A549 (cell line): ENCODE results near the gene UBB. TPM values are rescaled to one million over a fixed set of nuclear protein-coding genes. Genes with fewer than 3 reads are reported as not detected.
A peak's percentile ranks its signal among the peaks of the same experiment; 100 is the strongest.

Experiments used
- ATAC-seq, 2 experiments: fragments of 200-7000 bp in 1 of 2; fragments of >200 bp in 1 of 2; cut with Nextera tagmentation in 1 of 2; cut with Tn5 transposase in 1 of 2; 3 replicates each; pipeline versions ENCODE4 v1.8.0 to v1.9.1; 2018 to 2020; ENCODE audit warnings: mild to moderate bottlenecking in 1 of 2, moderate library complexity in 1 of 2
- CTCF ChIA-PET: fragments of 300-600 bp; sonication (Branson Sonifier 250); formaldehyde crosslinking; extraction: SDS; loops from one replicate; lab custom pipeline; 2021; ENCODE audit warnings: antibody characterized with exemption, inconsistent platforms; lab: Yijun Ruan, JAX
- POLR2A ChIA-PET: fragments of 350-600 bp; formaldehyde crosslinking; extraction: SDS; loops from one replicate; lab custom pipeline; 2021; ENCODE audit warnings: antibody characterized with exemption, inconsistent platforms; lab: Yijun Ruan, JAX
- DNase-seq, 2 experiments: peaks; one replicate each; pipeline versions ENCODE4 v3.0.0 to v3.0.0-alpha.2; 2011 to 2016; ENCODE audit warnings: low read depth in 1 of 2, low spot score in 1 of 2
- FAIRE-seq: peaks from 2 replicates; lab custom pipeline; 2011; peaks lifted over from hg19 to GRCh38; lab: Jason Lieb, UNC
- H3K27ac ChIP-seq, 2 experiments: fragments of >200 bp; sonication (Bioruptor Twin); formaldehyde crosslinking; 3 replicates each; pipeline ENCODE4 v1.5.1; 2016 to 2017
- H3K4me1 ChIP-seq: fragments of >200 bp; sonication (Bioruptor Twin); formaldehyde crosslinking; 3 replicates; pipeline ENCODE4 v1.6.1; 2016
- H3K4me2 ChIP-seq: fragments of >200 bp; sonication (Bioruptor Twin); formaldehyde crosslinking; 3 replicates; pipeline ENCODE4 v1.6.1; 2016
- H3K4me3 ChIP-seq: fragments of >200 bp; sonication (Bioruptor Twin); formaldehyde crosslinking; 3 replicates; pipeline ENCODE4 v1.5.1; 2016
- H3K9me3 ChIP-seq: fragments of >200 bp; sonication (Bioruptor Twin); formaldehyde crosslinking; 3 replicates; pipeline ENCODE4 v1.6.1; 2016
- CBX2 ChIP-seq: fragments of 200-600 bp; sonication (generic); IDR thresholded peaks from 2 replicates; pipeline ENCODE4 v1.6.1; 2016; ENCODE audit warnings: low read depth, mild to moderate bottlenecking, borderline replicate concordance
- CBX8 ChIP-seq: fragments of 200-600 bp; sonication (generic); IDR thresholded peaks from 2 replicates; pipeline ENCODE4 v1.6.1; 2016
- CHD2 ChIP-seq: fragments of 150-350 bp; IDR thresholded peaks from 2 replicates; pipeline ENCODE4 v1.6.1; 2014; ENCODE audit warnings: low read length; ENCODE audit not compliant: partially characterized antibody
- EHMT2 ChIP-seq: fragments of 200-600 bp; sonication (generic); IDR thresholded peaks from 2 replicates; pipeline ENCODE4 v1.6.1; 2016; ENCODE audit warnings: antibody characterized with exemption, low read depth, mild to moderate bottlenecking, moderate library complexity
- EP300 ChIP-seq, 2 experiments: fragments of >200 bp; sonication (Bioruptor Twin); formaldehyde crosslinking; IDR thresholded peaks; 2 replicates in 1 of 2; 3 replicates in 1 of 2; pipeline ENCODE4 v1.6.1; 2016 to 2017
- FOSB ChIP-seq: fragments of 250-450 bp; sonication (Bioruptor Pico); IDR thresholded peaks from 2 replicates; pipeline ENCODE4 v1.5.0; 2020; ENCODE audit warnings: mild to moderate bottlenecking, moderate library complexity
- HDAC2 ChIP-seq: fragments of 200-600 bp; sonication (generic); IDR thresholded peaks from 2 replicates; pipeline ENCODE4 v1.6.1; 2016
- HOXA7 ChIP-seq: fragments of 250-450 bp; sonication (Bioruptor Pico); IDR thresholded peaks from 2 replicates; pipeline ENCODE4 v1.5.0; 2020; ENCODE audit warnings: mild to moderate bottlenecking, moderate library complexity
- KDM5A ChIP-seq: fragments of 200-600 bp; sonication (generic); IDR thresholded peaks from 2 replicates; pipeline ENCODE4 v1.6.1; 2016; ENCODE audit warnings: antibody characterized with exemption, mild to moderate bottlenecking
- NR3C1 ChIP-seq: fragments of >200 bp; sonication (Bioruptor Twin); formaldehyde crosslinking; IDR thresholded peaks from 3 replicates; pipeline ENCODE4 v1.6.1; 2017
- PHF8 ChIP-seq: fragments of 200-600 bp; sonication (generic); IDR thresholded peaks from 2 replicates; pipeline ENCODE4 v1.6.1; 2016; ENCODE audit warnings: low read depth, mild to moderate bottlenecking, antibody characterized with exemption, moderate library complexity, borderline replicate concordance
- POLR2A ChIP-seq: IDR thresholded peaks from 2 replicates; pipeline ENCODE4 v1.6.1; 2012; ENCODE audit warnings: mild to moderate bottlenecking, low read length
- RARB ChIP-seq: fragments of 250-450 bp; sonication (Bioruptor Pico); IDR thresholded peaks from 2 replicates; pipeline ENCODE4 v1.8.0; 2021; ENCODE audit warnings: mild to moderate bottlenecking, moderate library complexity
- RFX5 ChIP-seq: fragments of 450-650 bp; IDR thresholded peaks from 2 replicates; pipeline ENCODE4 v1.7.1; 2014; ENCODE audit warnings: antibody characterized with exemption, mild to moderate bottlenecking, moderate library complexity
- ZC3H11A ChIP-seq: fragments of 450-650 bp; IDR thresholded peaks from 2 replicates; pipeline ENCODE4 v1.6.1; 2014; ENCODE audit warnings: antibody characterized with exemption, mild to moderate bottlenecking
- ZFP36 ChIP-seq: fragments of 450-650 bp; IDR thresholded peaks from 2 replicates; pipeline ENCODE4 v1.6.1; 2014; ENCODE audit warnings: borderline replicate concordance; ENCODE audit not compliant: partially characterized antibody
- ZNF302 ChIP-seq: fragments of 250-450 bp; sonication (Bioruptor Pico); IDR thresholded peaks from 2 replicates; pipeline ENCODE4 v1.9.0; 2021; ENCODE audit warnings: inconsistent platforms, mild to moderate bottlenecking, moderate library complexity
- WGBS: methylation state at CpG from one replicate; pipeline ENCODE4 v1.1.6; 2017; ENCODE audit errors: missing lambda C conversion rate; 5-methylcytosine and 5-hydroxymethylcytosine counted together
- polyA plus RNA-seq, 4 experiments: library from polyadenylated mRNA; depleted of rRNA in 3 of 4; stranded (reverse); fragments of >200 nt; fragmentation: RNase III in 1 of 4; extraction: RNeasy Plus Mini Kit Qiagen cat#74134 plus additional on column Dnase treatment in 1 of 4; gene quantifications; 2 replicates in 3 of 4; 3 replicates in 1 of 4; pipeline ENCODE4 v1.2.3, GENCODE V29; 2011 to 2017
- TF ChIP-seq, protein P1 (sequence below): IDR thresholded peaks from 2 replicates; pipeline ENCODE4 v1.6.1; 2012
- TF ChIP-seq, protein P2 (sequence below): IDR thresholded peaks from 2 replicates; pipeline ENCODE4 v1.6.1; 2012; ENCODE audit warnings: low read depth, borderline replicate concordance
- TF ChIP-seq, protein P3 (sequence below): fragments of 200-600 bp; sonication (generic); IDR thresholded peaks from 2 replicates; pipeline ENCODE4 v1.6.1; 2016; ENCODE audit warnings: antibody characterized with exemption, mild to moderate bottlenecking, moderate library complexity
- TF ChIP-seq, protein P4 (sequence below): fragments of >200 bp; sonication (Bioruptor Twin); formaldehyde crosslinking; IDR thresholded peaks from 2 replicates; pipeline ENCODE4 v1.6.1; 2016
- TF ChIP-seq, protein P5 (sequence below): fragments of >200 bp; sonication (Bioruptor Twin); formaldehyde crosslinking; IDR thresholded peaks from 3 replicates; pipeline ENCODE4 v1.5.1; 2016

UBB gene
- polyA plus RNA-seq, 2 of the 4 experiments (the other 2 are of a cell fraction), result 2,404 to 2,851 TPM

DNA sequence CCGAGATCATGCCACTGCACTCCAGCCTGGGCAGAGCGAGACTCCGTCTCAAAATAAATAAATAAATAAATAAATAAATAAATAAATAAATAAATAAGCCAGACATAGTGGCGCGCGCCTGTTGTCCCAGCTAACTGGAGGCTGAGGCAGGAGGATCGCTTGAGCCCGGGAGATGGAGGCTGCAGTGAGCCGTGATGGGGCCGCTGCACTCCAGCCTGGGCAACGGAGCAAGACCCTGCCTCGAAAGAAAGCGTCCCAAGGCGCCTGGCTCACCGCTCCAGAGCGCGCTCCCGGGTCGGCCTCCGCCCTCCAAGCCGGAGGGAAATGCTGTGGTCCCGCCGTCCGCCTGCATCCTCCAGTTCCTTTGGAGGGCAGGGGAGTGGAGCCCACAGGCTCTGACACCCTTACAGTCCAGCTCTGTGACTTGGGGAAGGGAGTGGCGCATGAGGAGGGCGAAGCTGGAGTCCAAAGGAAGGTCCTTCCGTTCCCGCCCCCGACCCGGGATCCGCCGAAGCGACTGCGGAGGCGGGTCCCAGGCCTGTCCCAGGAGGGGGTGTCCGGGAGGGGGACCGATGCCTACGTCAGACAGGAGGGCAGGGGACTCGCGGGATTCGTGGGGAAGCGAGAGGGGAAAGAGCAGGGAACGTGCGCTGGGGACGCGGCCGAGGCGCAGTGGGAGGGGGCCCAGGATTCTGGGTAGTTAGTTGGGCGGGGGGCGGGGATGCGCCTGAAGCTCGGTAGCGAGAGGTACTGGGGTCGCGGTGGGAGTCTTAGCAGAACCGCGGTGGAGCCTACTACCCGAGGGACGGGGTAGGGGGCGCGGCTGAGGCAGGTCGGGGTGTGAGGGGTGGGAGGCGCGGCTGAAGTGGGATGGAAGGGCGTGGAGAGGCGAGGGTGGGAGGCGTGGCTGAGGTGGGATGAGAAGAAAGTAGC is 26.1 kb downstream of the UBB start:
- peak; percentile 75 to 80 for ATAC-seq
- 3% methylated on average over 42 of the region's 67 CpGs for WGBS
- no peak for FAIRE-seq
- DNase-seq, result peak; percentile 58 to 64
- no peaks in the 10 kb centered on the region for H3K9me3 ChIP-seq
- CTCF ChIA-PET, result interaction anchor here (0.9 to 2.1 kb wide), 7 partner anchors 15 to 114 kb away, joined by 3 to 10 read pairs (median 3); no protein-coding TSS in a partner anchor
- H3K4me2 ChIP-seq, result peak overlapping the region; percentile 98
- POLR2A ChIA-PET, result interaction anchor here (1.3 to 2.5 kb wide), 2 partner anchors 26 to 31 kb away, joined by 6 to 17 read pairs; partner anchors contain the start of gene UBB
- H3K4me3 ChIP-seq, result peak overlapping the region; percentile 72
- peaks cover 19% of the 10 kb centered on the region for H3K4me1 ChIP-seq
- TF ChIP-seq ZC3H11A (peak; percentile 100), HOXA7 (no peak), RARB (CRISPR knock-in tag) (no peak), PHF8 (0 out of 2 replicates have a peak, but pooled peaks have one; percentile 23), HDAC2 (peak; percentile 73; the same call in 1 of the 2 replicates), KDM5A (no peak), CHD2 (peak; percentile 54), POLR2A (peak; percentile 64), RFX5 (no peak), ZNF302 (CRISPR knock-in tag) (no peak), FOSB (no peak)
- TF ChIP-seq, protein P1, sequence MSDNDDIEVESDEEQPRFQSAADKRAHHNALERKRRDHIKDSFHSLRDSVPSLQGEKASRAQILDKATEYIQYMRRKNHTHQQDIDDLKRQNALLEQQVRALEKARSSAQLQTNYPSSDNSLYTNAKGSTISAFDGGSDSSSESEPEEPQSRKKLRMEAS, result peak; percentile 70; the same call in 1 of the 2 replicates
- TF ChIP-seq, protein P2, sequence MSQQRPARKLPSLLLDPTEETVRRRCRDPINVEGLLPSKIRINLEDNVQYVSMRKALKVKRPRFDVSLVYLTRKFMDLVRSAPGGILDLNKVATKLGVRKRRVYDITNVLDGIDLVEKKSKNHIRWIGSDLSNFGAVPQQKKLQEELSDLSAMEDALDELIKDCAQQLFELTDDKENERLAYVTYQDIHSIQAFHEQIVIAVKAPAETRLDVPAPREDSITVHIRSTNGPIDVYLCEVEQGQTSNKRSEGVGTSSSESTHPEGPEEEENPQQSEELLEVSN, result peak; percentile 79
- TF ChIP-seq, protein P3, sequence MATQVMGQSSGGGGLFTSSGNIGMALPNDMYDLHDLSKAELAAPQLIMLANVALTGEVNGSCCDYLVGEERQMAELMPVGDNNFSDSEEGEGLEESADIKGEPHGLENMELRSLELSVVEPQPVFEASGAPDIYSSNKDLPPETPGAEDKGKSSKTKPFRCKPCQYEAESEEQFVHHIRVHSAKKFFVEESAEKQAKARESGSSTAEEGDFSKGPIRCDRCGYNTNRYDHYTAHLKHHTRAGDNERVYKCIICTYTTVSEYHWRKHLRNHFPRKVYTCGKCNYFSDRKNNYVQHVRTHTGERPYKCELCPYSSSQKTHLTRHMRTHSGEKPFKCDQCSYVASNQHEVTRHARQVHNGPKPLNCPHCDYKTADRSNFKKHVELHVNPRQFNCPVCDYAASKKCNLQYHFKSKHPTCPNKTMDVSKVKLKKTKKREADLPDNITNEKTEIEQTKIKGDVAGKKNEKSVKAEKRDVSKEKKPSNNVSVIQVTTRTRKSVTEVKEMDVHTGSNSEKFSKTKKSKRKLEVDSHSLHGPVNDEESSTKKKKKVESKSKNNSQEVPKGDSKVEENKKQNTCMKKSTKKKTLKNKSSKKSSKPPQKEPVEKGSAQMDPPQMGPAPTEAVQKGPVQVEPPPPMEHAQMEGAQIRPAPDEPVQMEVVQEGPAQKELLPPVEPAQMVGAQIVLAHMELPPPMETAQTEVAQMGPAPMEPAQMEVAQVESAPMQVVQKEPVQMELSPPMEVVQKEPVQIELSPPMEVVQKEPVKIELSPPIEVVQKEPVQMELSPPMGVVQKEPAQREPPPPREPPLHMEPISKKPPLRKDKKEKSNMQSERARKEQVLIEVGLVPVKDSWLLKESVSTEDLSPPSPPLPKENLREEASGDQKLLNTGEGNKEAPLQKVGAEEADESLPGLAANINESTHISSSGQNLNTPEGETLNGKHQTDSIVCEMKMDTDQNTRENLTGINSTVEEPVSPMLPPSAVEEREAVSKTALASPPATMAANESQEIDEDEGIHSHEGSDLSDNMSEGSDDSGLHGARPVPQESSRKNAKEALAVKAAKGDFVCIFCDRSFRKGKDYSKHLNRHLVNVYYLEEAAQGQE, result peak; percentile 33; the same call in 1 of the 2 replicates
- TF ChIP-seq, all 56 proteins: peak for 8
- peak overlapping the region; percentile 75 to 87 for H3K27ac ChIP-seq

DNA sequence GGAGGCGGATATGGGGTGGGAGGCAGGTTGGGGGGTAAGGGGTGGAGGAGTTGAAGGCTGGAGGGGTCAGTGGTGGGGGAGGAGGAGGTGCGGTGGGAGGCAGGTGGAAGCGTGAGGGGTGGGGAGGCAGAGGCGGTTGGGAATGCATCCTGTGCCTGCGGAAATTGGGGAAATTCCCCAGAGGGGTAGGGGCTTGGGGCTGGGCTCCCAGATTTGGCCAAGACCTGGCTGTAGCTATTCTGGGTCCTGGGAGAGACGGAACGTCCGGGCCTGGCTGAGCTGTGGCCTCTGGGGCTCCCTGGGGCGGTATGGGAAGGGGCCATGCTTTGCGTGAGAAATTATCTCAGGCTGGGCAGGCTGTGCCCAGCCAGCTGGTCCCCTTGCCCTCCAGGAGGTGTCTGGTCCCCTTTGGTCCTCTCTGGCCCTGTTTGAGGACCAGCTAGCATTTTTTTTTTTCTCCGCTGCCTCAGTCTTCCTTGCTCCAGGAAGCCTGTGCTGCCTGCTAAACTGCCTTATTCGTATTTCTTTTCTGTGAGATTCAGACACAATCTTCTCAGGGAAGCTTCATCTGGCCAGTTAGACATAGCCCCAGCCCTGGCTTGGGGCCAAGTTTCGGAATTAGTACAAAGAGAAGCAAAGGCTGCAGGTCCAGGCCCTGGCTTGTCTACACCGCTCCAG is 27.2 kb downstream of the UBB start:
- peak in 1 of 2 experiments; percentile 60 for DNase-seq
- 65% methylated on average over 11 of the region's 14 CpGs for WGBS
- H3K4me3 ChIP-seq, result no peak overlapping the region
- peak overlapping the region; percentile 98 for H3K4me2 ChIP-seq
- H3K9me3 ChIP-seq, result no peaks in the 10 kb centered on the region
- H3K27ac ChIP-seq, result peak overlapping the region in 1 of 2 experiments; percentile 87; a peak in 4 of 6 replicates
- FAIRE-seq, result no peak
- H3K4me1 ChIP-seq, result peaks cover 19% of the 10 kb centered on the region
- peak; percentile 56 to 69 for ATAC-seq
- ChIA-PET POLR2A (interaction anchor here (0.6 to 2.5 kb wide), 6 partner anchors 17 to 191 kb away, joined by 3 to 17 read pairs (median 5); partner anchors contain the start of genes PIGL and UBB), CTCF (interaction anchor here (0.6 to 2.9 kb wide), 10 partner anchors 9 to 181 kb away, joined by 3 to 11 read pairs (median 4); no protein-coding TSS in a partner anchor)
- TF ChIP-seq, protein P4, sequence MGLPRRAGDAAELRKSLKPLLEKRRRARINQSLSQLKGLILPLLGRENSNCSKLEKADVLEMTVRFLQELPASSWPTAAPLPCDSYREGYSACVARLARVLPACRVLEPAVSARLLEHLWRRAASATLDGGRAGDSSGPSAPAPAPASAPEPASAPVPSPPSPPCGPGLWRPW, result no peak
- TF ChIP-seq HOXA7 (no peak), NR3C1 (no peak), CBX2 (no peak), EP300 (IDR thresholded peaks at IDR 0.05) (no peak), CBX8 (no peak), FOSB (no peak), ZFP36 (no peak), HDAC2 (no peak), EHMT2 (no peak), ZNF302 (CRISPR knock-in tag) (no peak)
- TF ChIP-seq, protein P5, sequence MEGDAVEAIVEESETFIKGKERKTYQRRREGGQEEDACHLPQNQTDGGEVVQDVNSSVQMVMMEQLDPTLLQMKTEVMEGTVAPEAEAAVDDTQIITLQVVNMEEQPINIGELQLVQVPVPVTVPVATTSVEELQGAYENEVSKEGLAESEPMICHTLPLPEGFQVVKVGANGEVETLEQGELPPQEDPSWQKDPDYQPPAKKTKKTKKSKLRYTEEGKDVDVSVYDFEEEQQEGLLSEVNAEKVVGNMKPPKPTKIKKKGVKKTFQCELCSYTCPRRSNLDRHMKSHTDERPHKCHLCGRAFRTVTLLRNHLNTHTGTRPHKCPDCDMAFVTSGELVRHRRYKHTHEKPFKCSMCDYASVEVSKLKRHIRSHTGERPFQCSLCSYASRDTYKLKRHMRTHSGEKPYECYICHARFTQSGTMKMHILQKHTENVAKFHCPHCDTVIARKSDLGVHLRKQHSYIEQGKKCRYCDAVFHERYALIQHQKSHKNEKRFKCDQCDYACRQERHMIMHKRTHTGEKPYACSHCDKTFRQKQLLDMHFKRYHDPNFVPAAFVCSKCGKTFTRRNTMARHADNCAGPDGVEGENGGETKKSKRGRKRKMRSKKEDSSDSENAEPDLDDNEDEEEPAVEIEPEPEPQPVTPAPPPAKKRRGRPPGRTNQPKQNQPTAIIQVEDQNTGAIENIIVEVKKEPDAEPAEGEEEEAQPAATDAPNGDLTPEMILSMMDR, result no peak
- TF ChIP-seq, protein P2, result no peak
